NCI-H82 treated with DMSO at 0.1 percent for 48 hours (cell line): Measurements from ENCODE around the gene GABRB1.

Experiments used
- DNase-seq: peaks from one replicate; lab custom pipeline; 2025; ENCODE audit not compliant: unreplicated experiment; lab: John Stamatoyannopoulos, UW

The GABRB1 gene

GRCh38 chr4:47110546-47111132 lies 79.3 kb downstream of the GABRB1 start:
- no peak for DNase-seq

GRCh38 chr4:47118192-47118929 lies 87.0 kb downstream of the GABRB1 start:
- no peak for DNase-seq

- no peak for DNase-seq
Measured at GRCh38 chr4:47120783-47121182, 89.4 kb downstream of the GABRB1 start.

GRCh38 chr4:47122592-47123291 lies 91.4 kb downstream of the GABRB1 start:
- DNase-seq: peak; percentile 81

GRCh38 chr4:47128991-47129390 lies 97.6 kb downstream of the GABRB1 start:
- no peak for DNase-seq

- DNase-seq: no peak
Measured at GRCh38 chr4:47135210-47135609, 103.8 kb downstream of the GABRB1 start.

GRCh38 chr4:47143261-47143660 lies 111.9 kb downstream of the GABRB1 start:
- DNase-seq: no peak

- DNase-seq: no peak
Measured at GRCh38 chr4:47145630-47146029, 114.3 kb downstream of the GABRB1 start.

GRCh38 chr4:47154816-47155370 lies 123.5 kb downstream of the GABRB1 start:
- no peak for DNase-seq

GRCh38 chr4:47155919-47156318 lies 124.6 kb downstream of the GABRB1 start:
- DNase-seq: no peak

GRCh38 chr4:47160095-47160494 lies 128.7 kb downstream of the GABRB1 start:
- DNase-seq: no peak

- no peak for DNase-seq
Measured at GRCh38 chr4:47167081-47168035, 136.0 kb downstream of the GABRB1 start.

- DNase-seq: no peak
Measured at GRCh38 chr4:47184083-47184482, 152.7 kb downstream of the GABRB1 start.

GRCh38 chr4:47185761-47186160 lies 154.4 kb downstream of the GABRB1 start:
- no peak for DNase-seq

GRCh38 chr4:47187608-47188007 lies 156.2 kb downstream of the GABRB1 start:
- no peak for DNase-seq

GRCh38 chr4:47193179-47193578 lies 161.8 kb downstream of the GABRB1 start:
- no peak for DNase-seq

GRCh38 chr4:47194036-47194737 lies 162.8 kb downstream of the GABRB1 start:
- DNase-seq: no peak

- DNase-seq: no peak
Measured at GRCh38 chr4:47195706-47196105, 164.3 kb downstream of the GABRB1 start.

- peak; percentile 62 for DNase-seq
Measured at GRCh38 chr4:47198791-47199190, 167.4 kb downstream of the GABRB1 start.

GRCh38 chr4:47203593-47203992 lies 172.2 kb downstream of the GABRB1 start:
- DNase-seq: no peak
